Gastrocnemius medialis (tissue), 4 donors: Measurements from ENCODE around the gene PLAC1. TPM values are rescaled to one million over a fixed set of nuclear protein-coding genes. Genes with fewer than 3 reads are reported as not detected.
A peak's percentile ranks its signal among the peaks of the same experiment; 100 is the strongest.

Experiments
- ATAC-seq, 2 donors: fragments of 150-250 bp; one replicate each; pipeline ENCODE4 v1.9.1; 2016
- DNase-seq, 2 donors: peaks; one replicate each; pipeline ENCODE4 v3.0.0-alpha.2; 2019
- H3K27ac ChIP-seq, 4 donors: fragments of 200-600 bp; sonication (generic); 1 replicate in 1 of 4; 2 replicates in 3 of 4; pipeline ENCODE4 v1.5.1; 2016 to 2018; ENCODE audit warnings: mild to moderate bottlenecking in 2 of 4, moderate library complexity in 1 of 4
- H3K27me3 ChIP-seq, 3 donors: fragments of 200-600 bp; sonication (generic) in 2 of 3; 1 replicate in 1 of 3; 2 replicates in 2 of 3; pipeline versions ENCODE4 v1.5.1 to v1.6.0; 2016 to 2019; ENCODE audit warnings: mild to moderate bottlenecking in 1 of 3, moderate library complexity in 1 of 3
- H3K36me3 ChIP-seq, 2 donors: fragments of 200-600 bp; sonication (generic) in 1 of 2; one replicate each; pipeline ENCODE4 v1.5.1; 2017 to 2018
- H3K4me1 ChIP-seq, 2 donors: fragments of 200-600 bp; sonication (generic) in 1 of 2; one replicate each; pipeline ENCODE4 v1.5.1; 2016 to 2017; ENCODE audit warnings: mild to moderate bottlenecking in 2 of 2
- H3K4me3 ChIP-seq, 4 donors: fragments of 200-600 bp; sonication (generic) in 3 of 4; 1 replicate in 1 of 4; 2 replicates in 3 of 4; pipeline ENCODE4 v1.5.1; 2016 to 2019; ENCODE audit warnings: mild to moderate bottlenecking in 2 of 4
- H3K9me3 ChIP-seq, 3 donors: fragments of 200-600 bp; sonication (generic) in 2 of 3; 1 replicate in 1 of 3; 2 replicates in 2 of 3; pipeline ENCODE4 v1.5.1; 2016 to 2019
- POLR2A ChIP-seq, 2 donors: fragments of 450-650 bp; IDR thresholded peaks; one replicate each; pipeline ENCODE4 v1.6.1; 2017; ENCODE audit warnings: antibody characterized with exemption in 2 of 2, mild to moderate bottlenecking in 2 of 2, moderate library complexity in 2 of 2
- in situ Hi-C, 4 donors: fragments of 200-750 bp; cut with MboI; loops; one replicate each; pipeline versions ENCODE4 v1.15.0 to v1.8.0; 2017; ENCODE audit warnings: low sequenced_read_pairs in 4 of 4
- intact Hi-C: fragments of 100-400 bp; cut with DNase I; formaldehyde crosslinking; loops from one replicate; pipeline ENCODE4 v1.15.1; 2023; ENCODE audit warnings: low total_unique reads
- total RNA-seq, 4 donors: library from RNA; depleted of rRNA; stranded (reverse); fragments of >200 nt; gene quantifications; one replicate each; pipeline versions ENCODE4 v1.1.0 to v1.2.3, GENCODE V29; 2016
- TF ChIP-seq, protein P1 (sequence below), 5 experiments: fragments of 450-650 bp in 3 of 5; fragments of 200-600 bp in 2 of 5; sonication (generic) in 2 of 5; IDR thresholded peaks in 4 of 5; conservative IDR thresholded peaks in 1 of 5; 1 replicate in 4 of 5; 2 replicates in 1 of 5; pipeline ENCODE4 v1.5.1; 2016 to 2019; ENCODE audit warnings: antibody characterized with exemption in 5 of 5, mild to moderate bottlenecking in 3 of 5, moderate library complexity in 3 of 5

The PLAC1 gene
- total RNA-seq, 4 donors from 2014 or later: not detected

DNA sequence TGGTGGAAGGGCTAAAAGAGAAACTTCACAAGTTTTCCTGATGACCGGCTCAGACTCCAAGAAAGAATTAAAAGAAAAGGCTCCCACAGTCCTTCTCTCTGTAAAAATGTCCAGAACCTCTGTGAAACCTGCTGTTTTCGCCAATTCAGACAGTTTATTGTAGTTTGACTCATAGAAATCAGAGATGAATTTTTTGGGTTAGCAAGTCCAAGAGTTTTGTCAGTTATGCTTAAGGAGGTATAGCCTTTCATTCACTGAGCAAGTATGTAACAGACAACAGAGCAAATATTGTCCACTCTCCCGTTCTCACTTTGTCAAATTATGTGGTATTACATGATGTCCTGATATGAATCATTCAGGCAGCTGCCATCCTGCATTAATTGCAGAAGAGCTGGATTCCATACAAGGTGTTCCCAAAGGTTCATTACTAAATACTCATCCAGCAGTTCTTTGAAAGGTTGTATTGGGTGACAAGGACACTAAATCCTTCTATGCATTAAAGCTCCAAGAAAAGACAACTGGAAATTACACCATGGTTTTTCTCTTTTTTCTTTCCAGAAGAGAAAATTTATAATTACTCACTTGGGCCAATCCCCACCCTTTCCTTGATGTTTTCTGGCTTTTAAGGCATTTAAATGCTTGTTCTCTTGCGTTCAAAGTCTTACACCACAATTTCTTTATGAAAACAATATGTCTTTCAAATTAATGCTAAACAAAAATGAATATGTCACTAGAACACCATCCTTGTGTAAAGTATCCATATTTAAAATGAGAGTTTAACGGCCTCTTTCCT, 30.0 kb upstream of the PLAC1 start:
- no peaks in the 10 kb centered on the region for H3K9me3 ChIP-seq
- in situ Hi-C loops: no loop called here
- no peaks in the 10 kb centered on the region for H3K27me3 ChIP-seq
- intact Hi-C loops: no loop called here
- peak; percentile 74 to 84 for ATAC-seq
- peaks cover 0 to 16% of the 10 kb centered on the region in 2 donors for H3K4me1 ChIP-seq
- no peak for TF ChIP-seq POLR2A (IDR thresholded peaks at IDR 0.05)
- TF ChIP-seq, protein P1, sequence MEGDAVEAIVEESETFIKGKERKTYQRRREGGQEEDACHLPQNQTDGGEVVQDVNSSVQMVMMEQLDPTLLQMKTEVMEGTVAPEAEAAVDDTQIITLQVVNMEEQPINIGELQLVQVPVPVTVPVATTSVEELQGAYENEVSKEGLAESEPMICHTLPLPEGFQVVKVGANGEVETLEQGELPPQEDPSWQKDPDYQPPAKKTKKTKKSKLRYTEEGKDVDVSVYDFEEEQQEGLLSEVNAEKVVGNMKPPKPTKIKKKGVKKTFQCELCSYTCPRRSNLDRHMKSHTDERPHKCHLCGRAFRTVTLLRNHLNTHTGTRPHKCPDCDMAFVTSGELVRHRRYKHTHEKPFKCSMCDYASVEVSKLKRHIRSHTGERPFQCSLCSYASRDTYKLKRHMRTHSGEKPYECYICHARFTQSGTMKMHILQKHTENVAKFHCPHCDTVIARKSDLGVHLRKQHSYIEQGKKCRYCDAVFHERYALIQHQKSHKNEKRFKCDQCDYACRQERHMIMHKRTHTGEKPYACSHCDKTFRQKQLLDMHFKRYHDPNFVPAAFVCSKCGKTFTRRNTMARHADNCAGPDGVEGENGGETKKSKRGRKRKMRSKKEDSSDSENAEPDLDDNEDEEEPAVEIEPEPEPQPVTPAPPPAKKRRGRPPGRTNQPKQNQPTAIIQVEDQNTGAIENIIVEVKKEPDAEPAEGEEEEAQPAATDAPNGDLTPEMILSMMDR (IDR thresholded peaks at IDR 0.05 in 4 of 5, conservative IDR thresholded peaks at IDR 0.05 in 1 of 5): no peak
- no peaks in the 10 kb centered on the region for H3K36me3 ChIP-seq
- peak in 1 of 2 donors; percentile 2 for DNase-seq
- no peak overlapping the region for H3K4me3 ChIP-seq
- H3K27ac ChIP-seq: peak overlapping the region; percentile 51 to 79 (median 73)

DNA sequence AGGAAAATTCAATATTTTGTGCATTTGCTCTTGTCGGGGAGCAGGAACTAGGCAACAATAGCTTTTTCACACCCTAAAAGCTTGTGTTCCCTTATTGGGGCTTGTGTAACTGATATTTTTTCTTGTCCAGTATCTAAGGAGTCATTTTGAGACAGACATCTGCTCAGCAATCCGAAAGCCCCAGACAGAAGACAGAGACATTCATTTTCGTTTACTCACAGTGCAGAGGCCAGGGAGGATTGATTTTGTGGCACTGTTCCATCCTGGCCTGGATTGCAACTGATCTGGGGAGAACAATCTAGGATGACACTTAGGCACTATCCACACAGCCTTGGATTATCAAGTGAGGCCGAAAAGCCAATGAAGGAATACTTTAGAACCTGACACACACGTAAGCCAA, 27.4 kb upstream of the PLAC1 start:
- in situ Hi-C loops: no loop called here
- no peaks in the 10 kb centered on the region for H3K9me3 ChIP-seq
- H3K36me3 ChIP-seq: no peaks in the 10 kb centered on the region
- peaks cover 0 to 16% of the 10 kb centered on the region in 2 donors for H3K4me1 ChIP-seq
- H3K27me3 ChIP-seq: no peaks in the 10 kb centered on the region
- no peak for TF ChIP-seq POLR2A (IDR thresholded peaks at IDR 0.05)
- TF ChIP-seq, protein P1 (IDR thresholded peaks at IDR 0.05 in 4 of 5, conservative IDR thresholded peaks at IDR 0.05 in 1 of 5): no peak
- DNase-seq (peak in 1 of 2 donors; percentile 14), ATAC-seq (peak in 1 of 2 donors; percentile 10)
- no peak overlapping the region for H3K4me3 ChIP-seq
- intact Hi-C loops: no loop called here
- H3K27ac ChIP-seq: peak overlapping the region; percentile 65 to 81 (median 78)

DNA sequence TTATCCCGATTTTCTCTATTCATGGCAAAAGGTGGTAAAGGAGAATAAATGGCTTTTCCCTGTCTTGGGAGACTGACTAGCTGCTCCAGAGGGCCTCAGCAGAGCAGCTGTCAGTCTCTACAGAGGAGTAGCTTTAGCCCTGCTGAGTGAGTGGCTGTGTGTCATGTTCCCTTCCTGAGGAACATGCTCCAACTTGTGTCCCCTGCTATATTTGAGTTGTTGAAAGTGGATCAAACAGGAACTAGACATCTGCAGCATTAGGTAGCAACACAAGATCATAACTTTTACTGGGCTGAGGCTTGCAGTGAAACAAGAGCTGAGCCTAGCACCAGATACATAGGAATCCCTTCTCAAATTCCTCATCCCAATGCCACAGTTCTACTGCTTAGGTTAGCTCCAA, 26.7 kb upstream of the PLAC1 start:
- H3K36me3 ChIP-seq: no peaks in the 10 kb centered on the region
- H3K27me3 ChIP-seq: no peaks in the 10 kb centered on the region
- peak overlapping the region; percentile 65 to 81 (median 78) for H3K27ac ChIP-seq
- in situ Hi-C loops (no loop called here), intact Hi-C loops (no loop called here)
- DNase-seq (peak; percentile 41 to 46), ATAC-seq (peak; percentile 85 to 87)
- no peak for TF ChIP-seq POLR2A (IDR thresholded peaks at IDR 0.05)
- TF ChIP-seq, protein P1 (IDR thresholded peaks at IDR 0.05 in 4 of 5, conservative IDR thresholded peaks at IDR 0.05 in 1 of 5): no peak
- H3K4me3 ChIP-seq: no peak overlapping the region
- H3K9me3 ChIP-seq: no peaks in the 10 kb centered on the region
- H3K4me1 ChIP-seq: peaks cover 0 to 16% of the 10 kb centered on the region in 2 donors

DNA sequence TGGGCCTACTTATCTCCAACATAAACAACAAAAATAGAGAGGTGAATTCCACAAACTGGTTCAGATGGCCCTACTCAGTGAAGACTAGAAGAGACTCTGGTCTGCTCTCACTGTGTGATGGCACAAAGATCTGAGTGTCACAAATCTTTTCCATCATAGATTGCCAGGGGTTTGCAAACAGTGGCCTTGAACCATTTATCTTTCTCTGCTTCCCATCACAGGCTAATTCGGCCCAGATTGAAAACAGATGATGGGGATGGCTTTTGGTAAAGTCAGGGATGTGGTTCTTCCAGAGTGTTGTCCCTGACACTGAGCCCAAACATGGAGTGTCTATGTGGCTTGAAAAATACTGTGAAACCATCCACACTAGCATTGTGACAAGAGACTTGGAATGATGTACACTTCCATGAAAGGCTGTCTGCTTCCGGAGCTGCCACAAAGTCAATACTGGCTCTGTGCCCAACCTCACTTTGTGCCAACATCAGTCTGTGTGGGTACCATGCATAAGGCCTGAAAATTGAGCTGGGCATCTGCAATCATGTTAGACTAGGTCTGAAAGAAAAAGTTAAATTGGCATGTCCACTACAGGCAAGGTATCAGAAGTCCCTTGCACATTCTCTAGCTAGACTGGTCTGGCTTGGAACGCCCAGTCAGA, 25.2 kb upstream of the PLAC1 start:
- ATAC-seq: no peak
- intact Hi-C loops: no loop called here
- TF ChIP-seq POLR2A (IDR thresholded peaks at IDR 0.05): no peak
- TF ChIP-seq, protein P1 (IDR thresholded peaks at IDR 0.05 in 4 of 5, conservative IDR thresholded peaks at IDR 0.05 in 1 of 5): no peak
- H3K27ac ChIP-seq: no peak overlapping the region
- H3K4me1 ChIP-seq: peaks cover 0 to 8% of the 10 kb centered on the region in 2 donors
- H3K27me3 ChIP-seq: no peaks in the 10 kb centered on the region
- H3K36me3 ChIP-seq: no peaks in the 10 kb centered on the region
- in situ Hi-C loops: no loop called here
- no peak for DNase-seq
- no peaks in the 10 kb centered on the region for H3K9me3 ChIP-seq
- H3K4me3 ChIP-seq: no peak overlapping the region
